DMS79 (cell line): ENCODE data around the gene LSR.

Experiments
- DNase-seq: peaks from one replicate; lab custom pipeline; 2025; lab: John Stamatoyannopoulos, UW

LSR gene

GRCh38 chr19:35247526-35248309, 1.1 kb upstream of the LSR start:
- DNase-seq: peak; percentile 85

GRCh38 chr19:35249146-35249847, 495 bp downstream of the LSR start:
- no peak for DNase-seq

GRCh38 chr19:35249848-35250711, 1.3 kb downstream of the LSR start:
- peak; percentile 10 for DNase-seq

- no peak for DNase-seq
Measured at GRCh38 chr19:35251456-35251855, 2.7 kb downstream of the LSR start.

GRCh38 chr19:35253316-35254286, 4.8 kb downstream of the LSR start:
- DNase-seq: no peak

- no peak for DNase-seq
Measured at GRCh38 chr19:35254341-35255297, 5.8 kb downstream of the LSR start.

GRCh38 chr19:35256566-35256965, 7.8 kb downstream of the LSR start:
- no peak for DNase-seq

- no peak for DNase-seq
Measured at GRCh38 chr19:35257113-35257461, 8.3 kb downstream of the LSR start.

GRCh38 chr19:35260694-35261304, 12.0 kb downstream of the LSR start:
- DNase-seq: no peak

- no peak for DNase-seq
Measured at GRCh38 chr19:35261356-35262100, 12.7 kb downstream of the LSR start.

GRCh38 chr19:35262101-35262761, 13.4 kb downstream of the LSR start:
- DNase-seq: no peak

GRCh38 chr19:35264268-35265125, 15.7 kb downstream of the LSR start:
- DNase-seq: no peak

- DNase-seq: no peak
Measured at GRCh38 chr19:35265126-35265899, 16.5 kb downstream of the LSR start.

GRCh38 chr19:35265900-35266519, 17.2 kb downstream of the LSR start:
- no peak for DNase-seq

- no peak for DNase-seq
Measured at GRCh38 chr19:35266520-35267352, 17.9 kb downstream of the LSR start.
